Effector memory CD8-positive, alpha-beta T cell (primary cell): ENCODE results near the gene SMAD1.
A peak's percentile ranks its signal among the peaks of the same experiment; 100 is the strongest.
"Not testable (repeated sequence)": the region's sequence is repeated elsewhere in the genome, so short reads cannot be mapped to it uniquely, and the experiment has no call there.

Experiments
- ATAC-seq: fragments of 150-1000 bp; cut with Tn5 transposase; replicated peaks from 2 replicates; pipeline ENCODE4 v1.10.0; 2021; ENCODE audit warnings: mild to moderate bottlenecking, moderate library complexity
- DNase-seq, 3 experiments: peaks; one replicate each; pipeline ENCODE4 v3.0.0; 2021
- H3K27ac Mint-ChIP-seq, 2 donors: one replicate each; pipeline ENCODE4 v1.8.0; 2022; ENCODE audit warnings: mild to moderate bottlenecking in 2 of 2, mixed read lengths in 2 of 2, moderate library complexity in 2 of 2
- H3K27me3 Mint-ChIP-seq, 2 donors: one replicate each; pipeline ENCODE4 v1.8.0; 2022; ENCODE audit warnings: mixed read lengths in 2 of 2
- H3K36me3 Mint-ChIP-seq: one replicate; pipeline ENCODE4 v1.8.0; 2022; ENCODE audit warnings: mild to moderate bottlenecking, moderate library complexity, mixed read lengths; ENCODE audit not compliant: insufficient read depth
- H3K4me1 Mint-ChIP-seq, 2 donors: one replicate each; pipeline ENCODE4 v1.8.0; 2022; ENCODE audit warnings: low read depth in 2 of 2, mixed read lengths in 2 of 2
- H3K4me3 Mint-ChIP-seq, 2 donors: one replicate each; pipeline ENCODE4 v1.8.0; 2022; ENCODE audit warnings: mild to moderate bottlenecking in 2 of 2, mixed read lengths in 2 of 2, moderate library complexity in 2 of 2
- H3K9me3 Mint-ChIP-seq, 2 donors: one replicate each; pipeline ENCODE4 v1.8.0; 2022; ENCODE audit warnings: mixed read lengths in 2 of 2

Gene SMAD1

GRCh38 chr4:145523117-145523516, 41.5 kb downstream of the SMAD1 start:
- H3K4me3 Mint-ChIP-seq = no peak overlapping the region
- ATAC-seq = no peak

GRCh38 chr4:145524552-145524951, 42.9 kb downstream of the SMAD1 start:
- DNase-seq (no peak), ATAC-seq (no peak)
- peaks cover 0 to 14% of the 10 kb centered on the region in 2 donors for H3K4me1 Mint-ChIP-seq
- no peaks in the 10 kb centered on the region for H3K9me3 Mint-ChIP-seq
- H3K27me3 Mint-ChIP-seq = peaks cover 0 to 24% of the 10 kb centered on the region in 2 donors
- H3K4me3 Mint-ChIP-seq = no peak overlapping the region
- no peaks in the 10 kb centered on the region for H3K36me3 Mint-ChIP-seq
- H3K27ac Mint-ChIP-seq = no peak overlapping the region

More at GRCh38 chr4:145523117-145523516, 41.5 kb downstream of the SMAD1 start:
- no peak for DNase-seq
- Mint-ChIP-seq H3K36me3 (no peaks in the 10 kb centered on the region), H3K27me3 (peaks cover 0 to 24% of the 10 kb centered on the region in 2 donors), H3K9me3 (no peaks in the 10 kb centered on the region), H3K27ac (no peak overlapping the region), H3K4me1 (peaks cover 0 to 9% of the 10 kb centered on the region in 2 donors)

- no peak for ATAC-seq
- H3K4me1 Mint-ChIP-seq = peaks cover 0 to 19% of the 10 kb centered on the region in 2 donors
- H3K36me3 Mint-ChIP-seq = no peaks in the 10 kb centered on the region
- H3K27ac Mint-ChIP-seq = no peak overlapping the region
- DNase-seq = no peak
- peaks cover 0 to 26% of the 10 kb centered on the region in 2 donors for H3K27me3 Mint-ChIP-seq
- H3K9me3 Mint-ChIP-seq = no peaks in the 10 kb centered on the region
- H3K4me3 Mint-ChIP-seq = no peak overlapping the region
Measured at GRCh38 chr4:145525291-145525740, 43.7 kb downstream of the SMAD1 start.

DNA sequence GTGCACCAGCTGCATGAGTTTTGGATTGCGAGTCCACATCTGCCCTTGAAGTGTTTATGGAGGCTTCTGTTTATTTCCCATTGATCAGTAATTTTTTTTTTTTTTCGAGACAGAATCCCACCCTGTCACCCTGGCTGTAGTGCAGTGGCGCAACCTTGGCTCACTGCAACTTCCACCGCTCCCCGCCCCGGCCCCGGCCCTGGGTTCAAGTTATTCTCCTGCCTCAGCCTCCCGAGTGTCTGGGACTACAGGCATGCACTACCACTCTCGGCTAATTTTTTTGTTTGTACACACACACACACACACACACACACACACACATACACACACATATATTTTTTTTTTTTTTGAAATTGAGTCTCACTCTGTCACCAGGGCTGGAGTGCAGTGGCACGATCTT, 46.1 kb downstream of the SMAD1 start:
- Mint-ChIP-seq H3K36me3 (no peaks in the 10 kb centered on the region), H3K9me3 (no peaks in the 10 kb centered on the region), H3K4me3 (no peak overlapping the region), H3K27me3 (peaks cover 0 to 21% of the 10 kb centered on the region in 2 donors), H3K4me1 (peaks cover 0 to 16% of the 10 kb centered on the region in 2 donors), H3K27ac (no peak overlapping the region)
- DNase-seq (no peak), ATAC-seq (no peak)

- peaks cover 0 to 18% of the 10 kb centered on the region in 2 donors for H3K27me3 Mint-ChIP-seq
- ATAC-seq (no peak), DNase-seq (no peak)
- no peaks in the 10 kb centered on the region for H3K36me3 Mint-ChIP-seq
- H3K4me3 Mint-ChIP-seq = no peak overlapping the region
- H3K9me3 Mint-ChIP-seq = no peaks in the 10 kb centered on the region
- H3K27ac Mint-ChIP-seq = no peak overlapping the region
- H3K4me1 Mint-ChIP-seq = peaks cover 0 to 16% of the 10 kb centered on the region in 2 donors
Measured at GRCh38 chr4:145528601-145529000, 46.9 kb downstream of the SMAD1 start.

DNA sequence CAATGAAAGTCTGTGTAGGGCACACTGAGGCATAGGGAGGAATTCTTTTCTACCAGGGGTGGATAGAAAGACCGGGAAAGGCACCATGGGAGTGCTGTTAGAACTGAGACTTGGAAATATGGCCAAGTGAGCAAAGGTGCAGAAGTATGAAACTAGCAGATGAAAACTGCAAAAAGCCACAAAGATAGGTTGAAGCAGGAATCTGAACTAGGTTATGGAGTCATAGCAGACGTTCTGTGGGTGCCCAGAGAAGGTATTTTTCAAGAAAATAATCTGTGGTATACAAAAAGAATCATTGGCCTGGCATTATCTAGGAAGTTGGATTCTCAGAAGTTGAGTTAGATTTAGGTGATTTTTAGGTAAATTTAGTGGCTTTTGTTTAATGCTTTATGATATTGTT, 48.5 kb downstream of the SMAD1 start:
- Mint-ChIP-seq H3K4me1 (peaks cover 0 to 11% of the 10 kb centered on the region in 2 donors), H3K9me3 (no peaks in the 10 kb centered on the region), H3K4me3 (no peak overlapping the region), H3K27ac (no peak overlapping the region), H3K27me3 (peaks cover 0 to 28% of the 10 kb centered on the region in 2 donors), H3K36me3 (no peaks in the 10 kb centered on the region)
- DNase-seq (no peak), ATAC-seq (no peak)

- Mint-ChIP-seq H3K27me3 (peaks cover 0 to 33% of the 10 kb centered on the region in 2 donors), H3K27ac (no peak overlapping the region), H3K36me3 (no peaks in the 10 kb centered on the region)
Measured at GRCh38 chr4:145530662-145531061, 49.0 kb downstream of the SMAD1 start.

DNA sequence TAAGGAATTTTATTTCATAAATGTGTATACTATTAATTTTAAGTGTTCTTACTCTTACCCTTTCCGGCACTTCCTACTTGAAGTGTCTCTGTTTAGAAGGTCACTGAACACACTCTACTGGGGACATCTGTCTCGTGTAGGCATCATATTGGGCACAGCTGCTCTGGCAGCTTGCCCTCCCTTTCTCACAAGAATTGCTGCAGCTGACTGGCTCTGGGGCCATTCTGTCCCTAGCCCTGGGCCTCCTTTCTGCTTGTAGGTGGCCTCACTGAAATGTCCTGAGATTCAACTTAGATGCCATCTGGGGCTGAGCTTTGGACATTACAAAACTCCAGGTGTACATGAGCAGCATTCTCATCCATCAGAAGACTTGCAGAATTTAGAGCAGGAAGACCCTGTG, 49.6 kb downstream of the SMAD1 start:
- H3K9me3 Mint-ChIP-seq = no peaks in the 10 kb centered on the region
- no peaks in the 10 kb centered on the region for H3K36me3 Mint-ChIP-seq
- H3K27ac Mint-ChIP-seq = no peak overlapping the region
- ATAC-seq = no peak
- no peak for DNase-seq
- peaks cover 0 to 39% of the 10 kb centered on the region in 2 donors for H3K27me3 Mint-ChIP-seq
- H3K4me1 Mint-ChIP-seq = peaks cover 0 to 10% of the 10 kb centered on the region in 2 donors
- H3K4me3 Mint-ChIP-seq = no peak overlapping the region

More at GRCh38 chr4:145530662-145531061, 49.0 kb downstream of the SMAD1 start:
- Mint-ChIP-seq H3K9me3 (no peaks in the 10 kb centered on the region), H3K4me1 (peaks cover 0 to 10% of the 10 kb centered on the region in 2 donors), H3K4me3 (no peak overlapping the region)
- DNase-seq = no peak
- no peak for ATAC-seq

GRCh38 chr4:145531859-145532258, 50.2 kb downstream of the SMAD1 start:
- no peak for ATAC-seq
- H3K27ac Mint-ChIP-seq = no peak overlapping the region

GRCh38 chr4:145533001-145533400, 51.3 kb downstream of the SMAD1 start:
- Mint-ChIP-seq H3K4me1 (peaks cover 0 to 10% of the 10 kb centered on the region in 2 donors), H3K27ac (no peak overlapping the region), H3K4me3 (no peak overlapping the region), H3K27me3 (peaks cover 0 to 46% of the 10 kb centered on the region in 2 donors), H3K36me3 (no peaks in the 10 kb centered on the region), H3K9me3 (no peaks in the 10 kb centered on the region)
- ATAC-seq (no peak), DNase-seq (no peak)

More at GRCh38 chr4:145531859-145532258, 50.2 kb downstream of the SMAD1 start:
- Mint-ChIP-seq H3K4me3 (no peak overlapping the region), H3K36me3 (no peaks in the 10 kb centered on the region), H3K4me1 (peaks cover 0 to 10% of the 10 kb centered on the region in 2 donors), H3K9me3 (no peaks in the 10 kb centered on the region), H3K27me3 (peaks cover 0 to 42% of the 10 kb centered on the region in 2 donors)
- no peak for DNase-seq

DNA sequence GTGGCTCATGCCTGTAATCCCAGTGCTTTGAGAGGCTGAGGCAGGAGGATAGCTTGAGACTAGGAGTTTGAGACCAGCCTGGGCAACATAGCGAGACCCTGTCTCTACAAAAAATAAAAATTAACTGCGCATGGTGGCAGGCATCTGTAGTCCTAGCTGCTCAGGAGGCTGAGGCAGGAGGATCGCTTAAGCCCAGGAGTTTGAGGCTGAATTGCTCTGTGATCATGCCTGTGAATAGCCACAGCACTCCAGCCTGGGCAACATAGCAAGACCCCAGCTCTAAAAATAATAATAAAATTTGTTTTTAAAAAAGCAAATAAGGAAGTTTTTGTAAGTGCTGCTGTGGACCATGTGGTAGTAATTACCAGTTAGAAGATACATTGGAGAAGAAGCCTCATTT, 51.8 kb downstream of the SMAD1 start:
- H3K4me1 Mint-ChIP-seq, H3K27ac Mint-ChIP-seq, DNase-seq, H3K9me3 Mint-ChIP-seq, H3K36me3 Mint-ChIP-seq, H3K4me3 Mint-ChIP-seq, ATAC-seq: not testable (repeated sequence)
- peaks cover 0 to 48% of the 10 kb centered on the region in 2 donors for H3K27me3 Mint-ChIP-seq

DNA sequence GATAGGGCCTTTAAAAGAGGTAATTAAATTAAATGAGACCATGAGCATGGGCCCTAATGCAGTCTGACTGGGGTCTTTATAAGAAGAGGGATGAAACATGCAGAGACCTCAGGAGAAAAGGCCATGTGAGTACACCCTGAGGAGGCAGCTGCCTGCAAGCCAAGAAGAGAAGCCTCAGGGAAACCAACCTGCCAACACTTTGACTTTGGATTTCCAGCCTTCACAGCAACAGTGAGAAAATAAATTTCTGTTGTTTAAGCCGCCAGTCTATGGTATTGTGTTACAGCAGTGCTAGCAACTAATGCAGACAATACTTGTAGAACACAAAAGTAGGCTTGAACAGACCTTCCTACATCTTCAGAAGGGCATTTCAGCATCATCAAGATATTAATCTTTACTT, 52.3 kb downstream of the SMAD1 start:
- peaks cover 0 to 10% of the 10 kb centered on the region in 2 donors for H3K4me1 Mint-ChIP-seq
- peaks cover 0 to 48% of the 10 kb centered on the region in 2 donors for H3K27me3 Mint-ChIP-seq
- H3K36me3 Mint-ChIP-seq = no peaks in the 10 kb centered on the region
- ATAC-seq (no peak), DNase-seq (no peak)
- H3K9me3 Mint-ChIP-seq = no peaks in the 10 kb centered on the region
- H3K27ac Mint-ChIP-seq = peak overlapping the region in 1 of 2 donors; percentile 29
- H3K4me3 Mint-ChIP-seq = no peak overlapping the region

GRCh38 chr4:145535202-145535601, 53.5 kb downstream of the SMAD1 start:
- H3K4me1 Mint-ChIP-seq = no peaks in the 10 kb centered on the region
- H3K27me3 Mint-ChIP-seq = peaks cover 7 to 50% of the 10 kb centered on the region in 2 donors
- no peak for ATAC-seq
- no peaks in the 10 kb centered on the region for H3K36me3 Mint-ChIP-seq
- no peak for DNase-seq
- H3K4me3 Mint-ChIP-seq = no peak overlapping the region
- H3K9me3 Mint-ChIP-seq = no peaks in the 10 kb centered on the region
- no peak overlapping the region for H3K27ac Mint-ChIP-seq

DNA sequence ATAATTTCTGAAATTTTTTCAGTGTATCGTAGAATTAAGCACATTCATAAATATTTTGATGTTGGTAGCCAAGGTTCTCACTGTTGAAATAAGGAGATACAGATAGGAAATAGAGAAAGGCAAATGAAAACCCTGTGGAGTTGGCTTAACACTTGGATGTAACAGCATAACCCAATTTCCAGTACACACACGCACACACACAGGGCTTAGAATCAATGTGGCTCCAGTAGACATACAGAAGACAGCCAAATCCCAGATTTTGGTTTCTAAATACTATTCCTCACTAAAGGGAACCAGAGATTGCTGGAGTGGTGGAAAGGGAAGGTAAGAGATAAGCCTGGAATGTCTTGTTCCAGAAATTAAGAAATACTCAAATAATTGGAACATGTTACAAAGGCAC, 54.4 kb downstream of the SMAD1 start:
- DNase-seq (no peak), ATAC-seq (no peak)
- H3K9me3 Mint-ChIP-seq = no peaks in the 10 kb centered on the region
- H3K4me1 Mint-ChIP-seq = no peaks in the 10 kb centered on the region
- peaks cover 7 to 44% of the 10 kb centered on the region in 2 donors for H3K27me3 Mint-ChIP-seq
- no peak overlapping the region for H3K27ac Mint-ChIP-seq
- H3K36me3 Mint-ChIP-seq = no peaks in the 10 kb centered on the region
- H3K4me3 Mint-ChIP-seq = no peak overlapping the region
